ENCODE measurements around the gene CDCA3.

Gene CDCA3

DNA sequence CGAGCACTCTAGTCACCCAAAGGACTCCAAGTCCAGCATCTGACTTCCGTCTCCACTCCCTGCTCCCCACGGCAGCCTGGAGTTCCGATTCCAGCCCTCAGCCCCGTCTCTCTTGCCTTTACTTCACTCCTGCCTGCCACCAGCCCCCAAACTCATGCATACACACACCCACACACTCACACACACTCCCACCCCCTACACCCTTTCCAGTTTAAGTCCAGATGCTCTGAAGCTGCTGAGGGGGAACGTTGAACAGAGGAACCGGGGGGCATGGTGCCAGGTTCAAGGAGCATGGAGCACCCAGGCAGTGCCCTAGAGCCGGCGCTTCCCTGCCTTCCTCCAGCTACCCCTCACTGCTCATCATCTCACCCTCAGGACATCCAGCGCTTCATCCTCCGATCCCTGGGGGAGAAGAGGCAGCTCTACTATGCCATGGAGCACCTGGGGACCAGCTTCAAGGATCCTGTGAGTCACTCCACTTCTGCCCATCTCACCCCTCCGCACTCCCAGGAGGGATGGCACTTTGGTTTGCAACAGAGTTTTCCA, 19.6 kb downstream of the CDCA3 start:
- DNase-seq = no peak

DNA sequence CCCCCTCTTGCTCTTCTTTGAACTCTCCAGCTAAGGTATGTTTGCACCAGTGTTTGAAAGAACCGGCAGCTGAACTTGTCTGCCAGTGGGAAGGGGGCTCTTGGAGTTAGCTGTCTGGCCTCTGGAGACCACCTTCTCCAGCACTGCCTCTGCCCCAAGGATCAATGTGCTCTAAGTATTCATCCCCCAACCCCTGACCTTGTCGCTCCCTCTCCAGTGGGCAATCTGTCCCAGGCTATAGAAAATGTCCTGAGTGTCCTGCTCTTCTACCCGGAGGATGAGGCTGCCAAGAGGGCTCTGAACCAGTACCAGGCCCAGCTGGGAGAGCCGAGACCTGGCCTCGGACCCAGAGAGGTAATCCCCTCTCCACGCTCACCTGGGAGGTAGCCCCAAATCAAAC, 20.1 kb downstream of the CDCA3 start:
- DNase-seq = no peak

DNA sequence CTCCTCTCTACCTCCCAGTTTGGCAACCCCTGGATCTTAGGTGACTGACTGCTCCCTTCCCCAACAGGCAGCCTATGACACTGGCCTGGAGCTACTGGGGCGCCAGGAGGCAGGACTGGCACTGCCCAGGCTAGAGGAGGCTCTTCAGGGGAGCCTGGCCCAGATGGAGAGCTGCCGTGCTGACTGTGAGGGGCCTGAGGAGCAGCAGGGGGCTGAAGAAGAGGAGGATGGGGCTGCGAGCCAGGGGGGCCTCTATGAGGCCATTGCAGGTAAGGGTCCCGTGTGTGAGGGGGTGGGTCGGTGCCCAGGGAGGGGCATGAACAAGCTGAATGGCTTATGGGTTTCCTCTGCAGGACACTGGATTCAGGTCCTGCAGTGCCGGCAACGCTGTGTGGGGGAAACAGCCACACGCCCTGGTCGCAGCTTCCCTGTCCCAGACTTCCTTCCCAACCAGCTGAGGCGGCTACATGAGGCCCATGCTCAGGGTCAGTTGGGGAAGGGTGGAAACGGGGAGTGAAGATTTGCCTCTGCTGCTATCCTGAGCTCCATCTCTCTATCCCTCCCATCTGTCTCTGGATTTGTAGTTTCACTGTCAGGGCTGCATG, 20.7 kb downstream of the CDCA3 start:
- no peak for DNase-seq

DNA sequence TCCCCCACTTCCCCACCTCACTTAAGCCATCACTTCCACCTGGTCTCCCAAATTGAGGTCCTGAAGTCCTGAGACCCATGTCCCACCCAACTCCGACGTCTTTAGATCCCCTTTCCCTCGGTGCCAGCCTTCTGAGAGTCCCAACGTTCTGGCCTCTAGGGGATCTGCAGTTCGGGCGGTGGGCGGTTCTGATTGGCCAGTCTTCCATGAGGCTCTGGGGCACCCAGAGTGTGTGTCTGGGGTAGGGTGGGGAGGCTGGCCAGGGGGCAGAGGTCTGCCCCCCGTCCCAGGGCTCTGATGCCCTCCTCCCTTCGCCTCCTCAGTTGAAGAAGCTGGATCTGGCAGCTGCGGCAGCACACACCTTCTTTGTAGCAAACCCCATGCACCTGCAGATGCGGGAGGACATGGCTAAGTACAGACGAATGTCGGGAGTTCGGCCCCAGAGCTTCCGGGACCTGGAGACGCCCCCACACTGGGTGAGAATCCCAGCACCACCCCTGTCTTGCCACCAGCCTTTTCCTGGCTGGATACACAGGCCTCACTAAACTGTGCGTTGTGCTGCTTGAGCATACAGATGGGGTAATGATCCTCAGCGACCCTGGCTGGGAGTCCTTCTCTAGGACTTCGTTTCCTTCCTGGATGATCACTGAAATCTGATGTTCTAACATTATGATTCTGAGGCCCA, 21.4 kb downstream of the CDCA3 start:
- DNase-seq = no peak

DNA sequence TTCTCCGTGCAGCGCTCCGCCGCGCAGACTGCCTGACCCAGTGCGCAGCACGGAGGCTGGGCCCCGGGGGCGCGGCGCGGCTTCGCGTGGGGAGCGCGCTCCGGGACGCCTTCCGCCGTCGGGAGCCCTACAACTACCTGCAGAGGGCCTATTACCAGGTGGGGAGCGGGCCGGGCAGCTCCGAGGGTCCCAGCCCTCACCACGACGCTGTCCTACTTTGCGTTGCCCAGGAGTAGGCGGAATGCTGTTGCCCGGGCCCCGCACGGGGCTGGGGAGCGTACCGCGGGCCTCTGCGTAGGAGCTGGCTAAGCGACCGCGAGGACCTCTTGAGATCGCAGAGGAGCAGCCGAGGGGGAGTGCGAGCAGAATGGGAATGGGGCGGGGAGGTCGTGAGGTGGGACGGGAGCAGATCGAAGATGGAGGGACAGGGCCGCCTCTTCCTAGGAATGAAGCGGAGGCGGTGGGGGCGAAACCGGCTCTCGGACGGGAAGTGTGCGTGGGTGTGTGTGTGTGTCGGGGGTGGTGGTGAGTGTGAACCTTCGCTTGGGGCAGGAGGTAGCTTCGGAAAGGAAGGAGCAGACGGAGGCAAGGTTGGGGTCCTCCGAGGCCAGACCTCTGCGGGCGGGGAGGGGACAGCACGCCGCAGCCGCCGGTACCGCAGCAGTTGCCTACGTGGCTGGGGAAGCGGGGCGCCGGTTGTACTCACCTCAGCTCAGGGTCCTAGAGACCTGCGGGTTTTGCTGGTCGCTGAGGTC, 22.1 kb downstream of the CDCA3 start:
- peak; percentile 51 for DNase-seq

DNA sequence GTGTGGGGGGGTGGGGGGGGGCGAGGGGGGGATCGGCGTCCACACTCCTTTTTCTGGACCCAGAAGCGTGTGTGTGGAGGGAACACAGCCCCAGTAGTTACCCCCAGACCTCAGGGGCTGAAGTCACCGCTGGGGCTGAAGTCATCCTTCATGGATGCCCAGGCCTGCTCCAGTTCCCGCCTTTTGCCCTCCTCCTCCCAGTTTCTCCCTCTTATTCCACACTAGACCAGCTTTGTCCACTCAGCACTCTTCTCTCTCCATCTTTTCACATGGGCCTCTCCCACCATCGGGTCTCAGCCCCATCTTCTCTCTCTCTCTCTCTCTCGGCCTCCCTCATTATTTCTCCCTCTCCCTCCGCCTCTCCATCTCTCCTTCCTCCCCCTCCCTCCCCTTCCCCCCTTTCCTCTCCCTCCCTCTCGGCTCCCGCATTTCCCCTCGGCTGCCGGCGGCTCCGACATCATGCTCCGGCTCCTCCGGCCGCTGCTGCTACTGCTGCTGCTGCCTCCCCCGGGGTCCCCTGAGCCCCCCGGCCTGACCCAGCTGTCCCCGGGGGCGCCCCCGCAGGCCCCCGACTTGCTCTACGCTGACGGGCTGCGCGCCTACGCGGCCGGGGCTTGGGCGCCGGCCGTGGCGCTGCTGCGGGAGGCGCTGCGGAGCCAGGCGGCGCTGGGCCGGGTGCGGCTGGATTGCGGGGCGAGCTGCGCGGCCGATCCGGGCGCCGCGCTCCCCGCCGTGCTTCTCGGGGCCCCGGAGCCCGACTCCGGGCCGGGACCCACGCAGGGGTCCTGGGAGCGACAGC, 22.9 kb downstream of the CDCA3 start, which contains the start of gene P3H3:
TSS of gene P3H3 (plus strand) at position 426 of the 799 bp plus-strand sequence. CDS start at position 460, 34 bp downstream.
- no peak for DNase-seq

DNA sequence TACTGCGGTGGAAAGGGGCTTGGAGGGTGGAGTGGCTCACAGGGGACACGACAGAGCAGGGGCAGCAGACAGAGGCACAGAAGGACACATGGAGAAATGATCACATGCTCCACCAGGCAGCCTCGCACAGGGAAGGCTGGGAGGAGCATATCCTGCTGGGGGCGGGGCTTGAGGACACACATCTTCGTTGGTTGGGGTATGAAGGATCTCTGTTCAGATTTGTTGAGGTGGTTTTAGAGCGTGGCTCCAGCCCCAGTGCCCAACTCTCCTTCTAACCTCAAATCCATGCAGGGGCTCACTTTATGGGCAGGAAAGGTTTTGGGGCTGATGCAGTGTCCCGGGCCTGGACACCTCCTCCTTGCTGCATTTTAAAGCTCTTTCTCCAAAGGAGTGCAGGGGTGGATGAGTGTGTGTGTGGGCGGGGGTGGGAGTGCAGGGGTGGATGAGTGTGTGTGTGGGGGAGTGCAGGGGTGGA, 23.6 kb downstream of the CDCA3 start:
- peak; percentile 78 for DNase-seq

DNA sequence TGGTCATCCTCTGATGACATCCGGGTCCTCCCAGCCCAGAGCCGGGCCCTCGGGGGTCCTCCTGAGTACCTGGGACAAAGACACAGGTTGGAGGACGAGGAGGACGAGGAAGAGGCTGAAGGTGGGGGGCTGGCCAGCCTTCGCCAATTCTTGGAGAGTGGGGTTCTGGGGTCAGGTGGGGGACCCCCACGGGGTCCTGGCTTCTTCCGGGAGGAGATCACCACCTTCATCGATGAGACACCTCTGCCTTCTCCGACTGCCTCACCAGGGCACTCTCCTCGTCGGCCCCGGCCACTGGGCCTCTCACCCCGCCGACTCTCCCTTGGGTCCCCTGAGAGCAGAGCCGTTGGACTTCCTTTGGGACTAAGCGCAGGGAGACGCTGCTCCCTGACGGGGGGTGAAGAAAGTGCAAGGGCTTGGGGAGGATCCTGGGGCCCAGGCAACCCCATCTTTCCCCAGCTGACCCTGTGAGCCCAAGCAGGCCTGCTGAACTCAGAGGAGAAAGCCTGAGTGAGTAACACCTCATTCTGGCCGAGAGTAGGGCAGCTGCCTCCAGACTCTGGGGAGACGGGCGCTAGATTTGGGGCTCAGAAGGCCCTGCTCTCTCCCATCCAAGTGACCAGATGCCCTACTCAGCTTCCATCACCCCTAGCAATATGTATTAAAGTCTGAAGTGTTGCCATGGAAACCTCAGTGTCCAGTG, 24.2 kb downstream of the CDCA3 start:
- no peak for DNase-seq

DNA sequence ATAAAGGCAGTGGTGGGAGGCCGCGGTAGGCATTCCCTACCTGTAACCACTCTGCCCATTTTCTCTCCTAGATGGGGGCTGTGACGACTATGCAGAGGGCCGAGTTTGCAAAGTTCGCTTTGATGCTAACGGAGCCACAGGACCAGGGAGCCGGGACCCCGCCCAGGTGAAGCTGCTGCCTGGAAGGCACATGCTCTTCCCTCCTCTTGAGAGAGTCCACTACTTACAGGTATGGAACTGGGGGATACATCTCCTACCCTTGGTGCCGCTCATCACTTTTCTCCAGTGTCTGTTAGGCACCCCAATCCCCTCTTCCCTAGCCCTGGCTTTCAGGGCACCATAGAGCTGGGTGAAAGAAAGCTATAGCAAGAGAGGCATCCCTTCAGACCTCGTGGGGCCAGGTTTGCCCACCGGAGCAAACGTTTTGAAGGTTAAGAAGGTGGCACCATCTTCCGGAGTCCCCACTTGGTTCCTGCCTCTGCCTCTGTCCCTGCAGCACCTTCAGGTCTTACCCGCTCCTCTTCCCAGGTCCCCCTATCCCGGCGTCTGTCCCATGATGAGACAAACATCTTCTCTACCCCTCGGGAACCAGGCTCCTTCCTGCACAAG, 24.9 kb downstream of the CDCA3 start:
- no peak for DNase-seq

DNA sequence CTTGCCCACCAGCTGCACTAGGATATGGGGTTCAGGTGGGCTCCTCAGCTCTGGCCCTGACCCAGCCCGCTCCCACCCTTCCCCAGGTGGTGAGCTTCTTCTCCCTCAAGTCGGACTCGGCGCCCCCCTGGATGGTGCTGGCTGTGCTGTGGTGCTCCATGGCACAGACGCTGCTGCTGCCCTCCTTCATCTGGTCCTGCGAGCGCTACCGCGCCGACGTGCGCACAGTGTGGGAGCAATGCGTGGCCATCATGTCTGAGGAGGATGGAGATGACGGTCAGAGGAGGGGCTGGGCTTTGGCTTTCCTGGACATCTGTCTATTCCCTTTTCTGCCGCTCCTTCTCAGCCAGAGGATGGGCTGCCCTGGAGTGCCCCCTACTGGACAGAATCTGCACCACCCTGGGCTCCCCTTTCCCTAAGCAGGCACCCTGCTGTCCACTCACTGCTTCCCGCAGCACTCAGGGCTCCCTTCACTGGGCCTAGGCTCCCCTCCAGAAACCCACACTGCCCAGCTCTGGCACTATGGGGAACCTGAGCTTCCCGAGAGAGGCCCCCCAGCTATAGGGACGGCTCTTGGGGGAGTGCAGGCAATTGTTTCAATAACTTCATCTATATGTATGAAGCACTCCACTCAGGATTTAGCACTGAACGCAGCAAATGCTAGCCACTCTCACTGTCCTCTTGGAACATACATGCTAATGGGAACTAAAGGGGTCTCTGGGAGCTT, 25.5 kb downstream of the CDCA3 start:
- peak; percentile 95 for DNase-seq

DNA sequence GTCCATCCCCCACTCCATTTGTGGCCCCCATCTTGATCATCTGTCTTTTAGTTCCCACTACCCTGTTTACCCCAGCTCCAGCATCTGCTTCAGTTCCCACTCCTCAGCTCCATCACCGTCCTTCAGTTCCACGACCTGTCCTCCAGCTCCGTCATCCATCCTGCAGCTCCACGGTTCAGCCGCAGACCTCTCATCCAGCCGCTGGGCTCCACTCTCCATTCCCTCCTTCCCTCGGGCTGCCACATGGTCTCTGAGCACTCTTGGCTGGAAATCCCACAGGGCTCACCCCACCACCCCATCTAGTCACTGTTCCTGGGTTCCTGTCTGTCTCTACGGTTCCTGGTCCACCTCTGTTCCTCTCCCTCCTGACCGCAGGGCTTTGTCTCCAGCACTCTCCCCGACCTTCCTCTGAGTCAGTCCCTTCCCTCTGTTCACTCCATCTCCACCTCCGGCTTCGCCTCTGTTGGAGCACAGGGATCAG, 26.1 kb downstream of the CDCA3 start:
- no peak for DNase-seq

DNA sequence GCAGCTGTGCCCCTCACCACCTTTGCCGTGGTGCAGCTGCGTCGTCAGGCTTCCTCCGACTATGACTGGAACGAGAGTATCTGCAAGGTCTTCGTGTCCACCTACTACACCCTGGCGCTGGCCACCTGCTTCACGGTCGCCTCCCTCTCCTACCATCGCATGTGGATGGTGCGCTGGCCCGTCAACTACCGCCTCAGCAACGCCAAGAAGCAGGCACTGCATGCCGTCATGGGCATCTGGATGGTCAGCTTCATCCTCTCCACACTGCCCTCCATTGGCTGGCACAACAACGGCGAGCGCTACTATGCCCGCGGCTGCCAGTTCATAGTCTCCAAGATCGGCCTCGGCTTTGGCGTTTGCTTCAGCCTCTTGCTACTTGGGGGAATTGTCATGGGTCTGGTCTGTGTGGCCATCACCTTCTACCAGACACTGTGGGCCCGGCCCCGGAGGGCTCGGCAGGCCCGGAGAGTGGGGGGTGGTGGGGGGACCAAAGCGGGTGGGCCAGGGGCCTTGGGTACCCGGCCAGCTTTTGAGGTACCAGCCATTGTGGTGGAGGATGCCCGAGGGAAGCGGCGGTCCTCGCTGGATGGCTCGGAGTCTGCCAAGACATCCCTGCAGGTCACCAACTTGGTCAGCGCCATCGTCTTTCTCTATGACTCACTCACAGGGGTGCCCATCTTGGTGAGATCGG, 26.9 kb downstream of the CDCA3 start:
- DNase-seq = no peak

DNA sequence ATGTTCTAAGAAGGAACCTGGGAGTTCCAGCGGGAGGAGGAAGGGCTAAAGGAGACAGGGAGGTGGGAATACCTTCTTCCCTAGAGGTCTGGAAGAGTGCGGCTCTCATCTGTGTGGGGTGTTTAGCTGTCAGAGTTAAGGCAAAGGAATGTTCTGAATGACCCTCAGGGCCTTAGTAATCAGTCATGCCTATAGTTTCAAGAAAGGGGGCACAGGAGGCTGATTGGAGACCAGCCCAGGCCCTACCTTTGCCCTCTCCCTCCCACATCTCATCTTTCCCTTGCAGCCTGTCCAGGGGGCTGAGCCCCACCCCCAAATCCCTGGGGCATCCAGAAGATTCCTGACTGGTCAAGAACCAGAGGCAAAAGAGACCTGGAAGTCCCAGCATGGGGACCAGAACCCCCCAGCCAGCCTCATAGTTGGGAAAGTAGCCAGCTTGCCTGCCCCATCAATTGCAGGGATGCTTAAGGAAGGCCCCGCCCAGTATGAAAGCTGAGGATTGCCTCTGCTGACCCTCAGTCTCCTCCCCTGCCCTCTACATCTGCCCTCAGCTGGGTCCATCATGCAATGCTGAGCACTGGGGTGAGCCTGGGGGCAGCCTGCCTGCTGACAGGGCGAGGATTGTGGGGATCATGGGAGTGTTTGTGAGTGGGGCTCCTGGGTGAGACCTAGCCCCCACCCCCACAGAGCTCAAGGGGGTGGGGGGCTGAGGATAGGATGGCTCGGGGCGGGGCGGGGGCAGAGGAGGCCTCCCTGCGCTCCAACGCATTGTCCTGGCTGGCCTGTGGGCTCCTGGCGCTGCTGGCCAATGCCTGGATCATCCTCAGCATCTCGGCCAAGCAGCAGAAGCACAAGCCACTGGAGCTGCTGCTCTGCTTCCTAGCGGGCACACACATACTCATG, 27.7 kb downstream of the CDCA3 start:
- no peak for DNase-seq

DNA sequence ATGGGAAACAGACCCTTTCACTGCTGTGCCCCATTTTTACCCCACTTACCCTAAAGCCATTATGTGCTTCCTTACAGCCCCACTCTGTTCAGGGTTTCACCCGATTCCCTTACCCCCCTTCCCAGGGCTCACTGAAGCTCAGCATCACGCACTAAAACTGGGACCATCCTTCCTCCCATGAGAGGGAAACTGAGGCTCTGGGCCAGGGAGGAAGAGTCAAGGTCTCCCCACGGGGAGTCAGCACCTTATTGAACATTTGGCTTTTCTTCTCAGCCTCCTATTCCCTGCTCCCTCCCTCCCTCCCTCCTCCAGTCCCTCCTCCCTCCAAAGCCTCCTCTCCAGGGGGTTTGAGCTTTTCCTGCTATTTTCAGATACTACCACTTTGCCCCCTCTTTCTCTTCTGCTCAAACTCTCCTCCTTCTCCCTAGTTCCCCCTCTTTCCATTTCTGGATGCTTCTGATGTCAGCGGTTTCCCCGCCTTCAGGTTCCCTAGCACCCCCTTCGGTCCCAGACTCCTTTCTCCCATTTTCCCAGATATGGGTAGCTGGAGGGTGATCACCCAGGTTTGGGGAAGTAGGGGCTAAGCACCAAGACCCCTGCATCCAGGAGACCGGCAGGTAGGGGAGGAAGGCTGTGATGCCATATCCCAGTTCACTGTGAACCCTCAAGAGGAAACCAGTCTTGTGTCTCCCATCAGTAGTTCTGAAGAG, 28.5 kb downstream of the CDCA3 start:
- DNase-seq = no peak

DNA sequence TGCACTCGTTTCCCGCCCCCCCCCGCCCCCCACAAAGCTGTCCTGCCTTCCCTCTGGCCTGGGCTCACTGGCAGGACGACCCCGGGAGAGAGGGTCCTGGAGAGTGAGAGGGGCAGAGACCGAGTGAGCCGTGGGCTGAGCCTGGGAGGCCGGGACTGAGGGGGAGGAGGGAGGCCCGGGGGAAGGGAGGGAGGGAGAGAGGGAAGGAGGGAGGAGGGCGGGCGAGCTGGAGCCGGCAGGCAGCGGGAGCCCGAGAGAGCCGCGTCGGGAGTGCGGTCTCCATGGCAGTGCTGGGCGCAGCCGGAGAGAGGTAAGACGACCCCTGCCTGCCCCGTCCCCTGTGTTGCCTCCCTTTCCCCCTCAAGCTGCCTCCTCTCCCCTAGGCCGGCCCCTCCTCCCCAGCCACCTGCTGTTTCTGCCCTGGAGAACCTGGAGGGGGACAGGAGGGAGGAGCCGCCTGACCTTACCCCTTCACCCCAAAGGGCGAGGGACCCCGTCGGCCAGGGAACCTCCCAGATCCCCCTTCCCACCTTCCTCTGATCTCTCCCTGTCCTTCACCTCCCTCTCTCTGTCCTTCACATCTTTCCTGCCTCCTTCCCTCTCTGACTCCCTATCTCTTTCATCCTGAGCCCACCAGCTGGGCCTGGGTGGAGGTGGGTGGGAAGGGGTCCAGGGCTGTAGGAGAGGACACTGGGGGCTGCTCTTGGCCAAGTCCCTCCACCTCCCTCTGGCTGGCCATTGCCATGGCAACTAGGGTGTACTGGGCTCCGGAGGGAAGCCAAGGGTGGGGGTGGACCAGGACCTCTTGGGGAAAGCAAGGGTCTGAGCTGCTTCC, 29.3 kb downstream of the CDCA3 start, which contains the start of gene GPR162:
TSS of gene GPR162 (plus strand) at position 231 of the 835 bp plus-strand sequence. CDS start 2,078 bp downstream, outside the sequence.
- no peak for DNase-seq

DNA sequence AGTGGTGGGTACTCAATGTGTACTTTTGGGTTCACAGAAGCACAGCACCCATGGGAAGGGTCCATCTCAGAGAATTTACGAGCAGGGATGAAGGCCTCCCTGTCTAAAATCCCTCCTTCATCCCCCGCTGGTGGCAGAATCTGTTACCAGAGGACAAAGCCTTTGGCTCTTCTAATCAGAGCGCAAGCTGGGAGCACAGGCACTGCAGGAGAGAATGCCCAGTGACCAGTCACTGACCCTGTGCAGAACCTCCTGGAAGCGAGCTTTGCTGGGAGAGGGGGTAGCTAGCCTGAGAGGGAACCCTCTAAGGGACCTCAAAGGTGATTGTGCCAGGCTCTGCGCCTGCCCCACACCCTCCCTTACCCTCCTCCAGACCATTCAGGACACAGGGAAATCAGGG, 30.9 kb downstream of the CDCA3 start:
- no peak for DNase-seq
